Ovary (tissue), 3 donors: ENCODE measurements around the gene GRIA4.

ENCODE experiments used
- EP300 ChIP-seq: sonication (generic); formaldehyde crosslinking; IDR thresholded peaks from one replicate; pipeline ENCODE4 v1.6.1; 2017; ENCODE audit warnings: antibody characterized with exemption
- POLR2A ChIP-seq: fragments of 450-650 bp; IDR thresholded peaks from one replicate; pipeline ENCODE4 v1.6.1; 2017; ENCODE audit warnings: antibody characterized with exemption, mild to moderate bottlenecking, moderate library complexity
- TF ChIP-seq, protein P1 (sequence below), 3 donors: fragments of 450-650 bp in 2 of 3; fragments of 200-600 bp in 1 of 3; IDR thresholded peaks; one replicate each; pipeline versions ENCODE4 v1.5.1 to v1.8.0; 2016 to 2022; ENCODE audit warnings: antibody characterized with exemption in 3 of 3, mild to moderate bottlenecking in 1 of 3
- donor health status: DM: no; HTN: no; CAD: no.

- TF ChIP-seq, protein P1, sequence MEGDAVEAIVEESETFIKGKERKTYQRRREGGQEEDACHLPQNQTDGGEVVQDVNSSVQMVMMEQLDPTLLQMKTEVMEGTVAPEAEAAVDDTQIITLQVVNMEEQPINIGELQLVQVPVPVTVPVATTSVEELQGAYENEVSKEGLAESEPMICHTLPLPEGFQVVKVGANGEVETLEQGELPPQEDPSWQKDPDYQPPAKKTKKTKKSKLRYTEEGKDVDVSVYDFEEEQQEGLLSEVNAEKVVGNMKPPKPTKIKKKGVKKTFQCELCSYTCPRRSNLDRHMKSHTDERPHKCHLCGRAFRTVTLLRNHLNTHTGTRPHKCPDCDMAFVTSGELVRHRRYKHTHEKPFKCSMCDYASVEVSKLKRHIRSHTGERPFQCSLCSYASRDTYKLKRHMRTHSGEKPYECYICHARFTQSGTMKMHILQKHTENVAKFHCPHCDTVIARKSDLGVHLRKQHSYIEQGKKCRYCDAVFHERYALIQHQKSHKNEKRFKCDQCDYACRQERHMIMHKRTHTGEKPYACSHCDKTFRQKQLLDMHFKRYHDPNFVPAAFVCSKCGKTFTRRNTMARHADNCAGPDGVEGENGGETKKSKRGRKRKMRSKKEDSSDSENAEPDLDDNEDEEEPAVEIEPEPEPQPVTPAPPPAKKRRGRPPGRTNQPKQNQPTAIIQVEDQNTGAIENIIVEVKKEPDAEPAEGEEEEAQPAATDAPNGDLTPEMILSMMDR (IDR thresholded peaks at IDR 0.05): no peak
- no peak for TF ChIP-seq POLR2A
- TF ChIP-seq EP300: no peak
Observed at GRCh38 chr11:105639527-105639926, 29.7 kb downstream of the GRIA4 start.
